Loucy (cell line): Measurements from ENCODE around the gene RUNDC3A.
A peak's percentile ranks its signal among the peaks of the same experiment; 100 is the strongest.

Experiments
- H2AFZ ChIP-seq: fragments of 200-600 bp; sonication (generic); 2 replicates; pipeline ENCODE4 v1.6.0; 2016; ENCODE audit warnings: antibody characterized with exemption, mild to moderate bottlenecking, low read length, moderate library complexity
- H3F3A ChIP-seq: fragments of 200-600 bp; 2 replicates; pipeline ENCODE4 v1.6.0; 2016; ENCODE audit warnings: antibody characterized with exemption, low read depth, mild to moderate bottlenecking
- H3K27me3 ChIP-seq: fragments of 200-600 bp; sonication (generic); 2 replicates; pipeline ENCODE4 v1.6.1; 2014; ENCODE audit warnings: low read length, mild to moderate bottlenecking; ENCODE audit not compliant: insufficient read depth, poor library complexity, severe bottlenecking
- H3K36me3 ChIP-seq: fragments of 200-600 bp; sonication (generic); 2 replicates; pipeline ENCODE4 v1.6.1; 2016; ENCODE audit warnings: low read length; ENCODE audit not compliant: insufficient read depth
- H3K4me1 ChIP-seq: fragments of 200-600 bp; sonication (generic); 2 replicates; pipeline ENCODE4 v1.5.1; 2014; ENCODE audit warnings: low read length, mild to moderate bottlenecking; ENCODE audit not compliant: insufficient read depth, poor library complexity, severe bottlenecking
- H3K4me2 ChIP-seq: fragments of 200-600 bp; sonication (generic); 2 replicates; pipeline ENCODE4 v1.6.0; 2014; ENCODE audit warnings: antibody characterized with exemption, low read length, low read depth, mild to moderate bottlenecking; ENCODE audit not compliant: poor library complexity, severe bottlenecking
- H3K4me3 ChIP-seq: fragments of 200-600 bp; sonication (generic); 2 replicates; pipeline ENCODE4 v1.5.1; 2014; ENCODE audit warnings: low read length, mild to moderate bottlenecking, mixed read lengths; ENCODE audit not compliant: poor library complexity, severe bottlenecking
- H3K79me2 ChIP-seq: fragments of 200-600 bp; sonication (generic); 2 replicates; pipeline ENCODE4 v1.6.1; 2014; ENCODE audit warnings: low read length; ENCODE audit not compliant: insufficient read depth
- H3K9ac ChIP-seq: fragments of 200-600 bp; sonication (generic); 2 replicates; pipeline ENCODE4 v1.6.0; 2014; ENCODE audit warnings: mild to moderate bottlenecking, low read depth, low read length, moderate library complexity; ENCODE audit not compliant: poor library complexity, severe bottlenecking
- H3K9me2 ChIP-seq: fragments of 200-600 bp; sonication (generic); replicated peaks from 2 replicates; pipeline ENCODE4 v1.6.1; 2016; ENCODE audit warnings: low read depth, low read length, mixed read lengths
- H3K9me3 ChIP-seq: fragments of 200-600 bp; sonication (generic); 2 replicates; pipeline ENCODE4 v1.6.1; 2014; ENCODE audit warnings: mild to moderate bottlenecking, antibody characterized with exemption, low read length, low read depth; ENCODE audit not compliant: insufficient read depth
- H4K20me1 ChIP-seq: fragments of 200-600 bp; sonication (generic); 2 replicates; pipeline ENCODE4 v1.6.0; 2014; ENCODE audit warnings: antibody characterized with exemption, low read length, mild to moderate bottlenecking; ENCODE audit not compliant: insufficient read depth, poor library complexity, severe bottlenecking
- CTCF ChIP-seq: fragments of 200-600 bp; sonication (generic); conservative IDR thresholded peaks from 2 replicates; pipeline ENCODE4 v1.5.1; 2014; ENCODE audit warnings: mild to moderate bottlenecking, antibody characterized with exemption, low read length
- EZH2phosphoT487 ChIP-seq: fragments of 200-600 bp; IDR thresholded peaks from 2 replicates; pipeline ENCODE4 v1.6.1; 2018; ENCODE audit warnings: antibody characterized with exemption, mild to moderate bottlenecking, moderate library complexity, borderline replicate concordance

RUNDC3A gene

GRCh38 chr17:44308320-44308818, at the start of gene RUNDC3A:
Gene RUNDC3A, plus strand, starts transcription at chr17:44308601. Its CDS starts 232 bp downstream, at chr17:44308833.
- Histone ChIP-seq H3K4me3 (peak within 1 kb of the TSS; percentile 52), H4K20me1 (no peaks in the 10 kb centered on the region), H2AFZ (no peak within 1 kb of the TSS), H3F3A (no peaks in the 10 kb centered on the region), H3K9me2 (no peaks in the 10 kb centered on the region), H3K9me3 (no peaks in the 10 kb centered on the region), H3K4me2 (peak within 1 kb of the TSS; percentile 47), H3K4me1 (peaks cover 7% of the 10 kb centered on the region), H3K9ac (no peak within 1 kb of the TSS), H3K27me3 (no peaks in the 10 kb centered on the region), H3K79me2 (no peaks in the 10 kb centered on the region), H3K36me3 (no peaks in the 10 kb centered on the region)
- TF ChIP-seq EZH2phosphoT487 (no peak), CTCF (no peak)

DNA sequence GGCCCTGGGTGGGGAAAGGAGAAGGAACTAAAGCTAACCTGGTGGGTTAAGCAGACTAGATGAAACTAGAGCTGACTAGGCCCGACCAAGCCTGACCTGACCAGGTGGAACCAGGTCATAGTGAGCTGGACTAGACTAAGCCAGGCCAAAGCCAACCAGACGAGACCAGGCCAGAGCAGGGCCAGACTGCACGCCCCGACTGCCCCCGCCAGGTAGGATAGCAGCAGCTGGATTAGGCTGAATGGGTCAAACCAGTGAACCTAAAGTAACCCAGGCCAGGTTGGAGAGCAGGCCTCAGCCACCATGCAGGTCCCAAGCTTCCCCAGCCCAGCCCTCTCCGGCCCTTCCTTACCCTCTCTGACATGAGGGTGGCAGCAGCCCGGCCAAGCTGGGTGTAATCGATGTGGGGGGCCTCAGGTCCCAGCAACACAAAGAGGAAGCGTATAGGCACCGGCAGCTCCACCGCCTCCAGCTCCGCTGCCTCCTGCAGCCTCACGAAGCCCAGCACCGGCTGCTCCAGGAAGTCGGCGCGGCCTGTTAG, 49.5 kb upstream of the RUNDC3A start:
- TF ChIP-seq EZH2phosphoT487 = no peak
- no peak for TF ChIP-seq CTCF
- H3K4me2 ChIP-seq = no peak overlapping the region
- no peaks in the 10 kb centered on the region for H3K9me2 ChIP-seq
- no peaks in the 10 kb centered on the region for H3K79me2 ChIP-seq
- no peaks in the 10 kb centered on the region for H3K4me1 ChIP-seq
- H2AFZ ChIP-seq = no peak overlapping the region
- H3K4me3 ChIP-seq = no peak overlapping the region
- H3F3A ChIP-seq = no peaks in the 10 kb centered on the region
- no peaks in the 10 kb centered on the region for H3K27me3 ChIP-seq
- H4K20me1 ChIP-seq = no peaks in the 10 kb centered on the region
- H3K9ac ChIP-seq = no peak overlapping the region
- no peaks in the 10 kb centered on the region for H3K36me3 ChIP-seq
- no peaks in the 10 kb centered on the region for H3K9me3 ChIP-seq

GRCh38 chr17:44260296-44260695, 48.1 kb upstream of the RUNDC3A start:
- H3F3A ChIP-seq = no peaks in the 10 kb centered on the region
- H3K79me2 ChIP-seq = no peaks in the 10 kb centered on the region
- H3K4me3 ChIP-seq = no peak overlapping the region
- H3K9me3 ChIP-seq = no peaks in the 10 kb centered on the region
- no peaks in the 10 kb centered on the region for H3K9me2 ChIP-seq
- H3K36me3 ChIP-seq = no peaks in the 10 kb centered on the region
- H2AFZ ChIP-seq = no peak overlapping the region
- no peaks in the 10 kb centered on the region for H3K4me1 ChIP-seq
- no peak overlapping the region for H3K9ac ChIP-seq
- H3K27me3 ChIP-seq = no peaks in the 10 kb centered on the region
- no peak for TF ChIP-seq EZH2phosphoT487
- TF ChIP-seq CTCF = no peak
- H3K4me2 ChIP-seq = no peak overlapping the region
- no peaks in the 10 kb centered on the region for H4K20me1 ChIP-seq
